ENCODE data around the gene ZBTB4. TPM values are rescaled to one million over a fixed set of nuclear protein-coding genes. Genes with fewer than 3 reads are reported as not detected.
A peak's percentile ranks its signal among the peaks of the same experiment; 100 is the strongest.

ZBTB4 gene
- total and polyA plus RNA-seq, 2 donors: 10.9 to 29.5 TPM

GRCh38 chr17:7442142-7442541 lies 37.3 kb downstream of the ZBTB4 start:
- Histone ChIP-seq H3K27ac (ENCODE audit: low read depth in 1 of 2, low read length in 1 of 2) (no peak overlapping the region), H3K4me1 (ENCODE audit: control insufficient read depth in 2 of 2, insufficient read depth in 2 of 2, low read length in 2 of 2) (peaks cover 31 to 67% of the 10 kb centered on the region in 2 donors), H3K4me3 (ENCODE audit: low read length in 2 of 2) (no peak overlapping the region), H3K27me3 (ENCODE audit: control insufficient read depth in 2 of 2, insufficient read depth in 1 of 2, low read length in 1 of 2) (peaks cover 72 to 100% of the 10 kb centered on the region in 2 donors), H3K9me3 (ENCODE audit: control insufficient read depth in 2 of 2, insufficient read depth in 1 of 2, low read length in 1 of 2) (peaks cover 0 to 7% of the 10 kb centered on the region in 2 donors), H3K36me3 (ENCODE audit: control insufficient read depth in 2 of 2, insufficient read depth in 2 of 2, low read length in 1 of 2) (no peaks in the 10 kb centered on the region)
- DNase-seq (ENCODE audit: low read depth in 6 of 9, low spot score in 9 of 9): no peak
- 93% methylated on average over 2 of the region's 2 CpGs for WGBS

DNA sequence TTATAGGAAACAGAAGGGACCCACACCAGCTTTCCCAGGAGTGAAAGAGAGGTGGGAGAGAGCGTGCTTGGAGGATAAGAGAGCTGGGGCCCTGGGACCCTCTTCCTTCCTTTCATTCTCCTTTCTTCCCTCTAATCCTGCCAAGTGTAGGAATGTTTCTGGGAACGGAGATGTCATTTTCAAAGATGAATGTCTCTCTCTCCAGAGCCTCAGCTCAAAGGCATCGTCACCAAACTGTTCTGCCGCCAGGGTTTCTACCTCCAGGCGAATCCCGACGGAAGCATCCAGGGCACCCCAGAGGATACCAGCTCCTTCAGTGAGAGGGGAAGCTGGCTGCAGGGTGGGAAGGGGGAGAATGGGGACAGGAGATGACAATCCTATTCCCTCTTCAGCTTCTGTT lies 38.2 kb downstream of the ZBTB4 start:
- Histone ChIP-seq H3K36me3 (ENCODE audit: control insufficient read depth in 2 of 2, insufficient read depth in 2 of 2, low read length in 1 of 2) (no peaks in the 10 kb centered on the region), H3K4me1 (ENCODE audit: control insufficient read depth in 2 of 2, insufficient read depth in 2 of 2, low read length in 2 of 2) (peaks cover 40 to 70% of the 10 kb centered on the region in 2 donors), H3K4me3 (ENCODE audit: low read length in 2 of 2) (no peak overlapping the region), H3K9me3 (ENCODE audit: control insufficient read depth in 2 of 2, insufficient read depth in 1 of 2, low read length in 1 of 2) (peaks cover 0 to 7% of the 10 kb centered on the region in 2 donors), H3K27ac (ENCODE audit: low read depth in 1 of 2, low read length in 1 of 2) (no peak overlapping the region), H3K27me3 (ENCODE audit: control insufficient read depth in 2 of 2, insufficient read depth in 1 of 2, low read length in 1 of 2) (peaks cover 65 to 99% of the 10 kb centered on the region in 2 donors)
- 93% methylated on average over 7 of the region's 7 CpGs for WGBS
- DNase-seq (ENCODE audit: low read depth in 6 of 9, low spot score in 9 of 9): no peak

DNA sequence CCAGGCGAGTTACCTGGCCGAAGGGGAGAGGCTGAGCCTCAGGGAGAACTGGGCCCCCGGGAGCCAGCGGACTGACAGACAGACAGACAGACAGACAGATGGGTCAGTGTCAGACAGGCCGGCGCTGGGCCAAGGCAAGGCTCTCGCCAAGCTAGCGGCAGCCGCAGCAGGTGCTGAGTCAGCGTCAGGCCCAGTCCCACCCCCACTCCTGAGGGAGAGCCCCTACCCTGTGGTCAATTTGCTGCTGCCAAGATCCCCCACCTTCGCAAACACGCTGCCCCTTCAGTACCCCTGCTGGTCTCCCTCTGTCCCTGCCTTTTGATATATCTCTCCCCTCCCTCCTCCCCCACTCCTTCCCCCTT lies 38.6 kb downstream of the ZBTB4 start:
- Histone ChIP-seq H3K27ac (ENCODE audit: low read depth in 1 of 2, low read length in 1 of 2) (no peak overlapping the region), H3K4me1 (ENCODE audit: control insufficient read depth in 2 of 2, insufficient read depth in 2 of 2, low read length in 2 of 2) (peaks cover 43 to 70% of the 10 kb centered on the region in 2 donors), H3K36me3 (ENCODE audit: control insufficient read depth in 2 of 2, insufficient read depth in 2 of 2, low read length in 1 of 2) (no peaks in the 10 kb centered on the region), H3K27me3 (ENCODE audit: control insufficient read depth in 2 of 2, insufficient read depth in 1 of 2, low read length in 1 of 2) (peaks cover 65 to 99% of the 10 kb centered on the region in 2 donors), H3K4me3 (ENCODE audit: low read length in 2 of 2) (peak overlapping the region in 1 of 2 donors; percentile 25), H3K9me3 (ENCODE audit: control insufficient read depth in 2 of 2, insufficient read depth in 1 of 2, low read length in 1 of 2) (peaks cover 0 to 7% of the 10 kb centered on the region in 2 donors)
- 8% methylated on average over 12 of the region's 12 CpGs for WGBS
- peak in 1 of 9 donors; percentile 12 for DNase-seq (ENCODE audit: low read depth in 6 of 9, low spot score in 9 of 9)

GRCh38 chr17:7440113-7440833 lies 39.2 kb downstream of the ZBTB4 start:
- 2% methylated on average over 46 of the region's 46 CpGs for WGBS
- DNase-seq (ENCODE audit: low read depth in 6 of 9, low spot score in 9 of 9): peak in 2 of 9 donors; percentile 21 to 38
- no peak overlapping the region for H3K27ac ChIP-seq (ENCODE audit: low read depth in 1 of 2, low read length in 1 of 2)
- peak overlapping the region; percentile 25 for H3K4me3 ChIP-seq (ENCODE audit: low read length in 2 of 2)
- peaks cover 64 to 95% of the 10 kb centered on the region in 2 donors for H3K27me3 ChIP-seq (ENCODE audit: control insufficient read depth in 2 of 2, insufficient read depth in 1 of 2, low read length in 1 of 2)
- peaks cover 0 to 3% of the 10 kb centered on the region in 2 donors for H3K9me3 ChIP-seq (ENCODE audit: control insufficient read depth in 2 of 2, insufficient read depth in 1 of 2, low read length in 1 of 2)
- no peaks in the 10 kb centered on the region for H3K36me3 ChIP-seq (ENCODE audit: control insufficient read depth in 2 of 2, insufficient read depth in 2 of 2, low read length in 1 of 2)
- peaks cover 40 to 70% of the 10 kb centered on the region in 2 donors for H3K4me1 ChIP-seq (ENCODE audit: control insufficient read depth in 2 of 2, insufficient read depth in 2 of 2, low read length in 2 of 2)

- peaks cover 33 to 64% of the 10 kb centered on the region in 2 donors for H3K4me1 ChIP-seq (ENCODE audit: control insufficient read depth in 2 of 2, insufficient read depth in 2 of 2, low read length in 2 of 2)
- no peak within 1 kb of the TSS for H3K27ac ChIP-seq (ENCODE audit: low read depth in 1 of 2, low read length in 1 of 2)
- H3K4me3 ChIP-seq (ENCODE audit: low read length in 2 of 2): peak within 1 kb of the TSS; percentile 25 to 43
- peaks cover 60 to 88% of the 10 kb centered on the region in 2 donors for H3K27me3 ChIP-seq (ENCODE audit: control insufficient read depth in 2 of 2, insufficient read depth in 1 of 2, low read length in 1 of 2)
- DNase-seq (ENCODE audit: low read depth in 6 of 9, low spot score in 9 of 9): no peak
- H3K9me3 ChIP-seq (ENCODE audit: control insufficient read depth in 2 of 2, insufficient read depth in 1 of 2, low read length in 1 of 2): no peaks in the 10 kb centered on the region
- H3K36me3 ChIP-seq (ENCODE audit: control insufficient read depth in 2 of 2, insufficient read depth in 2 of 2, low read length in 1 of 2): no peaks in the 10 kb centered on the region
- 5% methylated on average over 50 of the region's 50 CpGs for WGBS
Observed at GRCh38 chr17:7439462-7440112, 39.8 kb downstream of the ZBTB4 start, which contains the start of gene FGF11. Gene FGF11 (plus strand): TSS chr17:7439512. CDS start chr17:7439621, 109 bp downstream.

- Histone ChIP-seq H3K4me3 (ENCODE audit: low read length in 2 of 2) (peak overlapping the region; percentile 19 to 43), H3K27me3 (ENCODE audit: control insufficient read depth in 2 of 2, insufficient read depth in 1 of 2, low read length in 1 of 2) (peaks cover 56 to 81% of the 10 kb centered on the region in 2 donors), H3K27ac (ENCODE audit: low read depth in 1 of 2, low read length in 1 of 2) (no peak overlapping the region), H3K4me1 (ENCODE audit: control insufficient read depth in 2 of 2, insufficient read depth in 2 of 2, low read length in 2 of 2) (peaks cover 26 to 58% of the 10 kb centered on the region in 2 donors), H3K9me3 (ENCODE audit: control insufficient read depth in 2 of 2, insufficient read depth in 1 of 2, low read length in 1 of 2) (no peaks in the 10 kb centered on the region), H3K36me3 (ENCODE audit: control insufficient read depth in 2 of 2, insufficient read depth in 2 of 2, low read length in 1 of 2) (no peaks in the 10 kb centered on the region)
- 50% methylated on average over 11 of the region's 11 CpGs for WGBS
- DNase-seq (ENCODE audit: low read depth in 6 of 9, low spot score in 9 of 9): no peak
Observed at GRCh38 chr17:7438656-7439460, 40.6 kb downstream of the ZBTB4 start.

DNA sequence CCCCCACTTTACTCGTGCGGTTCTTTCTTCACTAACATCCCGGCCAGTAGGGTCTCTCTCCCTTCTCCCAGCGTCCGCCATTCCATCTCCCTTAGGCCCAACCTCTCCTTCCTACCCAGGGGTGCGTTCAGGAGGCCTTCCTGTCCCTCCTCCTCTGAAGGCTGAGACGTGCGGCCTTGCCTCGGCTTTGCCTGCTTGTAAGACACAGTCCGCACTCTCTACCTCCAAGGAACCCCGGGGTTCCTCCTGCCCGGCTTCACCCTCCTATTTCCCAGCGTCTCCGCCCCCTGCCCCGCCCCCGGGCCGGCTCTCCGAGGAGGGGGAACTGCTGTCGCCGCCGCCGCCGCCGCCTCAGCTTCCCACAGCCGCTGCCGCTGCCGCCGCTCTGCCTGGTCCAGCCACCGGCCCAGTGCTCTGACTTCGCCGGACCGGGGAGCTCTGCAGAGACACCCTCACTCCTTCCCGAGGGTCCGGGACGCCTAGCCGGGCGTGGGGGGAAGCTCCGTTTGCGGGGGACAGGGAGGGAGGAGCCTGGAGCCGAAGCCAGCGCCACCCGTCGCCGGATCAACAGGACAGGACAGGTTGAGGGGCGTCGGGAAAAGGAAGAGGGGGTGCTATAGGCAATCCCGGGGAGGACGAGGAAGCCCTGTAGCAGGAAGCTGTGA lies 41.3 kb downstream of the ZBTB4 start:
- peak overlapping the region; percentile 19 to 43 for H3K4me3 ChIP-seq (ENCODE audit: low read length in 2 of 2)
- H3K4me1 ChIP-seq (ENCODE audit: control insufficient read depth in 2 of 2, insufficient read depth in 2 of 2, low read length in 2 of 2): peaks cover 26 to 58% of the 10 kb centered on the region in 2 donors
- H3K27me3 ChIP-seq (ENCODE audit: control insufficient read depth in 2 of 2, insufficient read depth in 1 of 2, low read length in 1 of 2): peaks cover 52 to 73% of the 10 kb centered on the region in 2 donors
- no peaks in the 10 kb centered on the region for H3K36me3 ChIP-seq (ENCODE audit: control insufficient read depth in 2 of 2, insufficient read depth in 2 of 2, low read length in 1 of 2)
- 12% methylated on average over 48 of the region's 48 CpGs for WGBS
- H3K27ac ChIP-seq (ENCODE audit: low read depth in 1 of 2, low read length in 1 of 2): no peak overlapping the region
- peak in 3 of 9 donors; percentile 39 to 66 (median 45) for DNase-seq (ENCODE audit: low read depth in 6 of 9, low spot score in 9 of 9)
- H3K9me3 ChIP-seq (ENCODE audit: control insufficient read depth in 2 of 2, insufficient read depth in 1 of 2, low read length in 1 of 2): no peaks in the 10 kb centered on the region

- Histone ChIP-seq H3K27ac (ENCODE audit: low read depth in 1 of 2, low read length in 1 of 2) (no peak overlapping the region), H3K4me1 (ENCODE audit: control insufficient read depth in 2 of 2, insufficient read depth in 2 of 2, low read length in 2 of 2) (peaks cover 26 to 58% of the 10 kb centered on the region in 2 donors), H3K27me3 (ENCODE audit: control insufficient read depth in 2 of 2, insufficient read depth in 1 of 2, low read length in 1 of 2) (peaks cover 49 to 66% of the 10 kb centered on the region in 2 donors), H3K9me3 (ENCODE audit: control insufficient read depth in 2 of 2, insufficient read depth in 1 of 2, low read length in 1 of 2) (no peaks in the 10 kb centered on the region), H3K36me3 (ENCODE audit: control insufficient read depth in 2 of 2, insufficient read depth in 2 of 2, low read length in 1 of 2) (no peaks in the 10 kb centered on the region), H3K4me3 (ENCODE audit: low read length in 2 of 2) (peak overlapping the region; percentile 6 to 39)
- DNase-seq (ENCODE audit: low read depth in 6 of 9, low spot score in 9 of 9): no peak
- WGBS: 50% methylated on average over 31 of the region's 31 CpGs
Observed at GRCh38 chr17:7437369-7437863, 42.0 kb downstream of the ZBTB4 start.
